ENCODE data around the gene KLHL29. TPM values are rescaled to one million over a fixed set of nuclear protein-coding genes. Genes with fewer than 3 reads are reported as not detected.

Gene KLHL29
- total RNA-seq, 2 experiments from 2014 or later = 2.5 to 2.7 TPM

- H3K27me3 ChIP-seq (ENCODE audit: control insufficient read depth in 1 of 2, insufficient read depth in 2 of 2, low read length in 2 of 2) = no peaks in the 10 kb centered on the region
- no peaks in the 10 kb centered on the region for H3K27me3 Mint-ChIP-seq
- H3K4me3 ChIP-seq (ENCODE audit: low read length) = no peak overlapping the region
- intact Hi-C loops (cut with DNase I, micrococcal nuclease) = no loop called here
- no peaks in the 10 kb centered on the region for H3K36me3 Mint-ChIP-seq (ENCODE audit: low read depth)
- no peak overlapping the region for H3K27ac ChIP-seq (ENCODE audit: low read depth in 1 of 2, low read length in 2 of 2)
- TF ChIP-seq CTCF (IDR thresholded peaks at IDR 0.05) = no peak
- no peak for DNase-seq
- H3K4me1 ChIP-seq (ENCODE audit: insufficient read depth, low read length) = no peaks in the 10 kb centered on the region
- H3K27ac Mint-ChIP-seq = no peak overlapping the region
- ChIA-PET POLR2A (no interaction called here), CTCF (no interaction called here)
- H3K4me1 Mint-ChIP-seq (ENCODE audit: low read depth) = no peaks in the 10 kb centered on the region
- H3K4me3 Mint-ChIP-seq = no peak overlapping the region
- peaks cover 0 to 3% of the 10 kb centered on the region in 2 experiments for H3K9me3 ChIP-seq (ENCODE audit: control insufficient read depth in 1 of 2, insufficient read depth in 1 of 2, low read length in 2 of 2)
- no peak for ATAC-seq (ENCODE audit: poor library complexity)
- no peaks in the 10 kb centered on the region for H3K36me3 ChIP-seq (ENCODE audit: insufficient read depth, low read length)
- no peaks in the 10 kb centered on the region for H3K9me3 Mint-ChIP-seq
Observed at GRCh38 chr2:23422089-23423061, 37.4 kb downstream of the KLHL29 start.

GRCh38 chr2:23423062-23423872 lies 38.3 kb downstream of the KLHL29 start:
- Mint-ChIP-seq H3K4me3 (no peak overlapping the region), H3K9me3 (no peaks in the 10 kb centered on the region), H3K27ac (no peak overlapping the region), H3K4me1 (ENCODE audit: low read depth) (no peaks in the 10 kb centered on the region), H3K36me3 (ENCODE audit: low read depth) (no peaks in the 10 kb centered on the region), H3K27me3 (no peaks in the 10 kb centered on the region)
- no peaks in the 10 kb centered on the region for H3K4me1 ChIP-seq (ENCODE audit: insufficient read depth, low read length)
- no peak for TF ChIP-seq CTCF (IDR thresholded peaks at IDR 0.05)
- peaks cover 0 to 3% of the 10 kb centered on the region in 2 experiments for H3K9me3 ChIP-seq (ENCODE audit: control insufficient read depth in 1 of 2, insufficient read depth in 1 of 2, low read length in 2 of 2)
- no peaks in the 10 kb centered on the region for H3K27me3 ChIP-seq (ENCODE audit: control insufficient read depth in 1 of 2, insufficient read depth in 2 of 2, low read length in 2 of 2)
- H3K36me3 ChIP-seq (ENCODE audit: insufficient read depth, low read length) = no peaks in the 10 kb centered on the region
- ChIA-PET CTCF (no interaction called here), POLR2A (no interaction called here)
- no peak overlapping the region for H3K27ac ChIP-seq (ENCODE audit: low read depth in 1 of 2, low read length in 2 of 2)
- ATAC-seq (ENCODE audit: poor library complexity) = no peak
- no peak for DNase-seq
- no peak overlapping the region for H3K4me3 ChIP-seq (ENCODE audit: low read length)
- intact Hi-C loops (cut with DNase I, micrococcal nuclease) = no loop called here

DNA sequence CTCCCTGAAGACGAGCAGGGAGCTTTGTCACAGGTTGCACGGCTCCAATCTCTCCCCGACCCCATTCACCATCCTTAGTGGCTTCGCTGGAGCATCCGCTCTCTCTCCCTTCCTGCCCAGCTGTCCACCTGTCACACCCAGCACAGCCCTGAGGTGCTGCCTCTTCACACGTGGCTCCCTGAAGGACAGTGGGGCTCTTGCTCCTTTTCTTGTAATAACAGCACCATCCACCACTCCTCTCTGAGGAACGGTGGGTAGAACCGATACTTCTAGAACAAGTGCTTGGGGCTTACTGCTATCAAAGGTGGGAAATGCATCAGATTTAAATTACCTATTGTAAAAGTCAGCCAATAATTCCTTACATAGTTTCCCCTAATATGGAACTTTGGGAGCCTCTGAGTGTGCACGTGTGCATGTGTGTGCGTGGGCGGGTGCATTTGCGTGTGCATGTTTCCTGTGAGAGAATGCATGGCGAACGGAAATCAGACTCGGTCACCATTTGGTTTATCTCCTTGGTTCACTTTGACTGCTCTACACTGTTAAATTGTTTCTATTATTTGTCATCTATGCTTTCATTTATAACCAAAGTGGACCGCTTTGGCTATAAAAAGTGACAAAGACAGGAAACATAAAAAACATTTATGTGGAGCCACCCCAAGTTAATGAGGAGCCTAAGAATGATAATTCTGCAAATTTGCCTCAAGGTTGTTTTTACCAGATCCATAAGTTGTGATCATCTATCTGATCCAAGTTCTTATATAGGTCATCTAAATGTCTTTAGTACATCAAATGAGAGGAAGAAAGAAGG lies 39.1 kb downstream of the KLHL29 start:
- no peak for ATAC-seq (ENCODE audit: poor library complexity)
- no peaks in the 10 kb centered on the region for H3K36me3 Mint-ChIP-seq (ENCODE audit: low read depth)
- no peak for TF ChIP-seq CTCF (IDR thresholded peaks at IDR 0.05)
- no peak for DNase-seq
- H3K27ac ChIP-seq (ENCODE audit: low read depth in 1 of 2, low read length in 2 of 2) = no peak overlapping the region
- H3K4me1 Mint-ChIP-seq (ENCODE audit: low read depth) = no peaks in the 10 kb centered on the region
- H3K9me3 Mint-ChIP-seq = no peaks in the 10 kb centered on the region
- H3K4me3 ChIP-seq (ENCODE audit: low read length) = no peak overlapping the region
- intact Hi-C loops (cut with DNase I, micrococcal nuclease) = no loop called here
- H3K27ac Mint-ChIP-seq = no peak overlapping the region
- H3K4me1 ChIP-seq (ENCODE audit: insufficient read depth, low read length) = no peaks in the 10 kb centered on the region
- H3K4me3 Mint-ChIP-seq = no peak overlapping the region
- ChIA-PET POLR2A (no interaction called here), CTCF (no interaction called here)
- H3K36me3 ChIP-seq (ENCODE audit: insufficient read depth, low read length) = no peaks in the 10 kb centered on the region
- peaks cover 0 to 3% of the 10 kb centered on the region in 2 experiments for H3K9me3 ChIP-seq (ENCODE audit: control insufficient read depth in 1 of 2, insufficient read depth in 1 of 2, low read length in 2 of 2)
- no peaks in the 10 kb centered on the region for H3K27me3 Mint-ChIP-seq
- no peaks in the 10 kb centered on the region for H3K27me3 ChIP-seq (ENCODE audit: control insufficient read depth in 1 of 2, insufficient read depth in 2 of 2, low read length in 2 of 2)
